Left ventricle myocardium inferior (tissue), 1 donor: ENCODE data around the gene SLIT3. TPM values are rescaled to one million over a fixed set of nuclear protein-coding genes. Genes with fewer than 3 reads are reported as not detected.

Experiments
- DNase-seq: peaks from one replicate; pipeline ENCODE4 v3.0.0-alpha.2; 2020
- H3K27ac ChIP-seq: fragments of 200-600 bp; replicated peaks from 2 replicates; pipeline ENCODE4 v1.8.0; 2021
- H3K27me3 ChIP-seq: fragments of 200-600 bp; 2 replicates; pipeline ENCODE4 v1.8.0; 2021; ENCODE audit warnings: low read depth
- H3K36me3 ChIP-seq: fragments of 200-600 bp; 2 replicates; pipeline ENCODE4 v1.8.0; 2021
- H3K4me1 ChIP-seq: fragments of 200-600 bp; 2 replicates; pipeline ENCODE4 v1.8.0; 2021
- H3K4me3 ChIP-seq: fragments of 200-600 bp; 2 replicates; pipeline ENCODE4 v1.8.0; 2021; ENCODE audit warnings: mild to moderate bottlenecking, moderate library complexity
- H3K9me3 ChIP-seq: fragments of 200-600 bp; replicated peaks from 2 replicates; pipeline ENCODE4 v1.8.0; 2021
- intact Hi-C: fragments of 100-400 bp; cut with micrococcal nuclease; formaldehyde crosslinking; loops from one replicate; pipeline ENCODE4 v1.11.0; 2022
- total RNA-seq: library from RNA; stranded (reverse); fragmentation: NEBNext Ultra II Directional; extraction: Animal tissue kit (Norgen Biotek cat#: 25700); gene quantifications from one replicate; pipeline ENCODE4 v1.2.1, GENCODE V29; 2021
- TF ChIP-seq, protein P1 (sequence below): fragments of 200-600 bp; IDR thresholded peaks from 2 replicates; pipeline ENCODE4 v1.8.0; 2021; ENCODE audit warnings: antibody characterized with exemption, mild to moderate bottlenecking, borderline replicate concordance
- donor health status: DM: no; HTN: yes; CAD: no; lungs with severe emphysema.

Gene SLIT3
- total RNA-seq, 1 donor from 2014 or later: 22.7 TPM

GRCh38 chr5:169063316-169063953 is 237.5 kb downstream of the SLIT3 start:
- Histone ChIP-seq H3K4me3 (no peak overlapping the region), H3K4me1 (peaks cover 30% of the 10 kb centered on the region), H3K27ac (no peak overlapping the region), H3K36me3 (no peaks in the 10 kb centered on the region), H3K27me3 (peaks cover 20% of the 10 kb centered on the region), H3K9me3 (no peaks in the 10 kb centered on the region)
- intact Hi-C loops: no loop called here
- no peak for DNase-seq
- TF ChIP-seq, protein P1, sequence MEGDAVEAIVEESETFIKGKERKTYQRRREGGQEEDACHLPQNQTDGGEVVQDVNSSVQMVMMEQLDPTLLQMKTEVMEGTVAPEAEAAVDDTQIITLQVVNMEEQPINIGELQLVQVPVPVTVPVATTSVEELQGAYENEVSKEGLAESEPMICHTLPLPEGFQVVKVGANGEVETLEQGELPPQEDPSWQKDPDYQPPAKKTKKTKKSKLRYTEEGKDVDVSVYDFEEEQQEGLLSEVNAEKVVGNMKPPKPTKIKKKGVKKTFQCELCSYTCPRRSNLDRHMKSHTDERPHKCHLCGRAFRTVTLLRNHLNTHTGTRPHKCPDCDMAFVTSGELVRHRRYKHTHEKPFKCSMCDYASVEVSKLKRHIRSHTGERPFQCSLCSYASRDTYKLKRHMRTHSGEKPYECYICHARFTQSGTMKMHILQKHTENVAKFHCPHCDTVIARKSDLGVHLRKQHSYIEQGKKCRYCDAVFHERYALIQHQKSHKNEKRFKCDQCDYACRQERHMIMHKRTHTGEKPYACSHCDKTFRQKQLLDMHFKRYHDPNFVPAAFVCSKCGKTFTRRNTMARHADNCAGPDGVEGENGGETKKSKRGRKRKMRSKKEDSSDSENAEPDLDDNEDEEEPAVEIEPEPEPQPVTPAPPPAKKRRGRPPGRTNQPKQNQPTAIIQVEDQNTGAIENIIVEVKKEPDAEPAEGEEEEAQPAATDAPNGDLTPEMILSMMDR: no peak

GRCh38 chr5:169062690-169063089 is 238.2 kb downstream of the SLIT3 start:
- Histone ChIP-seq H3K9me3 (no peaks in the 10 kb centered on the region), H3K27ac (no peak overlapping the region), H3K36me3 (no peaks in the 10 kb centered on the region), H3K4me1 (peaks cover 24% of the 10 kb centered on the region), H3K4me3 (no peak overlapping the region), H3K27me3 (peaks cover 21% of the 10 kb centered on the region)
- TF ChIP-seq, protein P1: no peak
- intact Hi-C loops: no loop called here
- DNase-seq: no peak

GRCh38 chr5:169054506-169054905 is 246.4 kb downstream of the SLIT3 start:
- H3K4me3 ChIP-seq: no peak overlapping the region
- H3K9me3 ChIP-seq: no peaks in the 10 kb centered on the region
- DNase-seq: no peak
- H3K27ac ChIP-seq: no peak overlapping the region
- H3K36me3 ChIP-seq: no peaks in the 10 kb centered on the region
- peaks cover 13% of the 10 kb centered on the region for H3K27me3 ChIP-seq
- H3K4me1 ChIP-seq: no peaks in the 10 kb centered on the region
- TF ChIP-seq, protein P1: no peak
- intact Hi-C loops: no loop called here

DNA sequence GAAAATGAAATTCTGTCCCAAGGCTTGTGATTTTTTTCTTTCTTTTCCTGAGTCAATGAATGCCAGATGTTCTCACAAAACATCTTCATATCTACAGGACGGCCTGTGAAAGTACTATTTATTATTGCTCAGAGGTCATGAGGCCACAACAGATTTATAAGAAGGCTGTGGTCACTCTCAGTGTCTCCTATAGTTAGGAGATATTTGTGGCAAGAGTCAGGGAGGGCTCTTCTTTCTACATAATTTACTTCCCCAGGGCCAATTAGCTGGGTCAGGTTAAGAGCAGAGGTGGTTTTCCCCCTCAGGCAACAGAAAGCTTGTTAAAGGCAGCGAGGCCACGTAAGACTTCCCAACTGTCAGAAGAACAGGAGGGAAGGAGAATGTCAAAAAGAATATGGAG is 248.7 kb downstream of the SLIT3 start:
- TF ChIP-seq, protein P1: no peak
- no peaks in the 10 kb centered on the region for H3K9me3 ChIP-seq
- H3K27me3 ChIP-seq: peaks cover 7% of the 10 kb centered on the region
- no peak overlapping the region for H3K27ac ChIP-seq
- no peak overlapping the region for H3K4me3 ChIP-seq
- H3K4me1 ChIP-seq: no peaks in the 10 kb centered on the region
- H3K36me3 ChIP-seq: no peaks in the 10 kb centered on the region
- intact Hi-C loops: no loop called here
- no peak for DNase-seq

DNA sequence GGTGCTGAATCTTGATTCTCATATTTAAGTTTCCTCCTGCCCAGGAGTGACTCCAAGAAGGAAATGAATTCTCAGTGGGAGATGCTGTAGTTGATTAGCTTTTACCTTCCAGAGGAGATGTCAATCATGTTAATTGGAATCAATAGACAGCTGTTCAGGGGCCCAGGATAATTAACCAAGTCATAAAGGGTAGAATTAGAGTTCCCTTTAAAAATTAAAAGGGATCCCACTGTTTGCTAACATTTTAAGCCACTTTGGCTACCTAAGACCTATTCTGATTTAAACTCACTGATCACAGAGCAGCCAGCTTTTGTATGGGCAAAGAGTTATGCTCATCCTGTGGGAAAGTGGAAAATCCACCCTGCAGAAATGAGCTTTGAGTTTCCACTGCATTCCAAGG is 249.6 kb downstream of the SLIT3 start:
- Histone ChIP-seq H3K36me3 (no peaks in the 10 kb centered on the region), H3K9me3 (no peaks in the 10 kb centered on the region), H3K27ac (no peak overlapping the region), H3K27me3 (peaks cover 5% of the 10 kb centered on the region), H3K4me3 (no peak overlapping the region), H3K4me1 (no peaks in the 10 kb centered on the region)
- intact Hi-C loops: no loop called here
- TF ChIP-seq, protein P1: no peak
- DNase-seq: no peak

- intact Hi-C loops: no loop called here
- Histone ChIP-seq H3K36me3 (no peaks in the 10 kb centered on the region), H3K4me3 (no peak overlapping the region), H3K27me3 (peaks cover 5% of the 10 kb centered on the region), H3K4me1 (no peaks in the 10 kb centered on the region), H3K9me3 (no peaks in the 10 kb centered on the region), H3K27ac (no peak overlapping the region)
- no peak for DNase-seq
- TF ChIP-seq, protein P1: no peak
Observed at GRCh38 chr5:169050636-169051035, 250.3 kb downstream of the SLIT3 start.
